ENCODE data around the gene CST7.

Gene CST7

DNA sequence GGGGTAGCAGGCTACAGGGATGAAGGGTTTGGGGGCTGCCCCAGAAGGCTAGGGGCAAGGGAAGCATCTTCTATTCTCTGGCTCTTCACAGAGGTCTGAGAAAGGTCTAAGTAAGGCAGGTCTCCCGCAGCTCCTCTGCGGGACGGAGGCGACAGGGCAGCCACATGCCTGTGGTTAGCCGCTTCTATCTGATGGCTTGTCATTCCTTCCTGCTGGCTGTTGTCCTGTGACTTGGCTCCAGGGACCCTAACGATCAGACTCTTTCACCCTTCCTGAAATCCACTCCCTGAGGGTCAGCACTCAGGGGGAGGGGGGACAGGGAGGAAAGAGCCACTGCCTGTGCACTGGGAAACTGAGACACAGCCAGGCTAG, 673 bp downstream of the CST7 start:
- Histone ChIP-seq H3K27me3 (ENCODE audit: insufficient read depth, low read depth) (no peaks in the 10 kb centered on the region), H3K9ac (no peak overlapping the region), H3K4me3 (IDR thresholded peaks at IDR 0.05; ENCODE audit: insufficient read depth, low read depth, low read length) (no peak overlapping the region), H3K27ac (no peak overlapping the region), H3K4me2 (no peak overlapping the region), H4K20me1 (ENCODE audit: insufficient read depth) (no peaks in the 10 kb centered on the region), H3K4me1 (ENCODE audit: low read depth, poor library complexity, severe bottlenecking) (no peaks in the 10 kb centered on the region), H2AFZ (ENCODE audit: low read depth) (no peak overlapping the region), H3K79me2 (ENCODE audit: insufficient read depth, low read depth) (no peaks in the 10 kb centered on the region), H3K36me3 (ENCODE audit: insufficient read depth) (no peaks in the 10 kb centered on the region)
- TF ChIP-seq, protein P1, sequence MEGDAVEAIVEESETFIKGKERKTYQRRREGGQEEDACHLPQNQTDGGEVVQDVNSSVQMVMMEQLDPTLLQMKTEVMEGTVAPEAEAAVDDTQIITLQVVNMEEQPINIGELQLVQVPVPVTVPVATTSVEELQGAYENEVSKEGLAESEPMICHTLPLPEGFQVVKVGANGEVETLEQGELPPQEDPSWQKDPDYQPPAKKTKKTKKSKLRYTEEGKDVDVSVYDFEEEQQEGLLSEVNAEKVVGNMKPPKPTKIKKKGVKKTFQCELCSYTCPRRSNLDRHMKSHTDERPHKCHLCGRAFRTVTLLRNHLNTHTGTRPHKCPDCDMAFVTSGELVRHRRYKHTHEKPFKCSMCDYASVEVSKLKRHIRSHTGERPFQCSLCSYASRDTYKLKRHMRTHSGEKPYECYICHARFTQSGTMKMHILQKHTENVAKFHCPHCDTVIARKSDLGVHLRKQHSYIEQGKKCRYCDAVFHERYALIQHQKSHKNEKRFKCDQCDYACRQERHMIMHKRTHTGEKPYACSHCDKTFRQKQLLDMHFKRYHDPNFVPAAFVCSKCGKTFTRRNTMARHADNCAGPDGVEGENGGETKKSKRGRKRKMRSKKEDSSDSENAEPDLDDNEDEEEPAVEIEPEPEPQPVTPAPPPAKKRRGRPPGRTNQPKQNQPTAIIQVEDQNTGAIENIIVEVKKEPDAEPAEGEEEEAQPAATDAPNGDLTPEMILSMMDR (conservative IDR thresholded peaks at IDR 0.05; ENCODE audit: low read depth, low read length): no peak

DNA sequence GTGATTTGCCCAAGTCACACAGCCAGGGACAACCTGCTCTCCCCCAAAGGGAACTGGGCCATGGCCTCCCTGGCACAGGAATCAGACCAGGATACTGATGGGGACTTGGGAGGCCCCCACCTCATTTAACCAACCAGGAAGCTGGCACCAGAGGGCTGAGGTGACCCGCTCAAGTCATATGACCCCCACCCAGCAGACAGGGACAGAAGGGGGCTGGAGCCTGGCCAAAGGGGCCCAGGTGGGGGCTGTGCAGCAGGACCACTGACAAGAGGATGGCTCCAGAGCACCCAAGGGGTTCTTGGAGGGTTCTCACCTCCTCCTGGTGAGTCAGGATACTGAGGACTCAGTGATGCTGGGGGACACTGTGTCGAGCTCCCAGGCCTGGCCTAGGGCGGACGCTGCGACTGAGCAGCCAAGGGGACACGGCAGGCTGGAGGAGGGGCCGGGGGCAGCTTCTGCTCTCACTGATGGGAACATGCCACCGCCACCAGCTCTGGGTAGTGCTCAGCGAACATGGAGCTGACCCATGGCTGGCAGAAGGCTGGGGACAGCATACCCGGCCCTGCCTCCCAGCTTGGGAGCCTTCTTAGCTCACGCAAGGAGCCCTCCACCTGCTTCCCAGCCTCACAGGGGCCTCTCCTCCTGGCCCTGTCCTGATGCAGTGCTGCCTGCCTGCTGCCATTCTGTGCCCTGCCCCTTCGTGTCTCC, 1.2 kb downstream of the CST7 start:
- Histone ChIP-seq H3K36me3 (ENCODE audit: insufficient read depth) (no peaks in the 10 kb centered on the region), H3K79me2 (ENCODE audit: insufficient read depth, low read depth) (no peaks in the 10 kb centered on the region)

DNA sequence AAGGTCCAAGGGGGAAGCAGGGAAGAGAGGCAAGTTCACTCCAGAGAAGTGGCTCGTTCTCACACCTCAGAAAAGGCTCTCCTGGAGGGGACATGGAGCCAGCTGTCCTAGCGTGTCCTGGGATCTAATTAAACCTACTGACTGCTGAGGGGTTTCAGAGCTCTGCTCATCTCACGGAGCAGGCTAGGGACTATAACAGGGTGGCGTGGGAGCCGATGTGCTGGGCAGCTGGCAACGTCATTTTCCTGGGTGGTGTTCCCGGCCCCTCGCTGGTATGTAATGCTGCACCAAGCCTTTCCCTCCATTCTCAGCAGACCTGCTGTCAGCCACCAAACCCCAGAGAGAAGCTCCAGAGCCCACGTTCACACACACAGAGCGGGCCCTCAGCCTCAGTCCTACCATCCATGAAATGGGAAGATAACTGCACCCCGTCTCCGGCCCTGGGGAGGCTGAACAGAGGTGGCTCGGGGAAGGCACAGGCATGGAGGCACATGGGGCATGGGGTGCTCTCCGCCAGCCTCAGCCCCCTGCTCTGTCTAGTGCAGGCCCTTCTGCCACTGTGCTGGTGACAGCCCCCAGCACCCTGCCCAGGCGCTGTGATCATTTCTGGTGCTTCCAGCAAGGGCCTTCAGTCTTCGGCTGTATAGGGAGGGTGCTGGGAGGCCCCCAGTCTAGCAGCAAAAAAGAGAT, 1.9 kb downstream of the CST7 start:
- no peaks in the 10 kb centered on the region for H4K20me1 ChIP-seq (ENCODE audit: insufficient read depth)
- H2AFZ ChIP-seq (ENCODE audit: low read depth): no peak overlapping the region
- H3K9ac ChIP-seq: no peak overlapping the region
- TF ChIP-seq, protein P1 (conservative IDR thresholded peaks at IDR 0.05; ENCODE audit: low read depth, low read length): no peak
- no peaks in the 10 kb centered on the region for H3K79me2 ChIP-seq (ENCODE audit: insufficient read depth, low read depth)
- no peaks in the 10 kb centered on the region for H3K36me3 ChIP-seq (ENCODE audit: insufficient read depth)
- no peak overlapping the region for H3K4me2 ChIP-seq
- H3K27ac ChIP-seq: no peak overlapping the region
- no peaks in the 10 kb centered on the region for H3K27me3 ChIP-seq (ENCODE audit: insufficient read depth, low read depth)
- H3K4me1 ChIP-seq (ENCODE audit: low read depth, poor library complexity, severe bottlenecking): no peaks in the 10 kb centered on the region
- H3K4me3 ChIP-seq (IDR thresholded peaks at IDR 0.05; ENCODE audit: insufficient read depth, low read depth, low read length): no peak overlapping the region

More for the DNA sequence above, 1.2 kb downstream of the CST7 start:
- TF ChIP-seq, protein P1 (conservative IDR thresholded peaks at IDR 0.05; ENCODE audit: low read depth, low read length): no peak
- Histone ChIP-seq H3K4me2 (no peak overlapping the region), H3K4me1 (ENCODE audit: low read depth, poor library complexity, severe bottlenecking) (no peaks in the 10 kb centered on the region), H3K4me3 (IDR thresholded peaks at IDR 0.05; ENCODE audit: insufficient read depth, low read depth, low read length) (no peak overlapping the region), H2AFZ (ENCODE audit: low read depth) (no peak overlapping the region), H3K27me3 (ENCODE audit: insufficient read depth, low read depth) (no peaks in the 10 kb centered on the region), H3K9ac (no peak overlapping the region), H3K27ac (no peak overlapping the region), H4K20me1 (ENCODE audit: insufficient read depth) (no peaks in the 10 kb centered on the region)

DNA sequence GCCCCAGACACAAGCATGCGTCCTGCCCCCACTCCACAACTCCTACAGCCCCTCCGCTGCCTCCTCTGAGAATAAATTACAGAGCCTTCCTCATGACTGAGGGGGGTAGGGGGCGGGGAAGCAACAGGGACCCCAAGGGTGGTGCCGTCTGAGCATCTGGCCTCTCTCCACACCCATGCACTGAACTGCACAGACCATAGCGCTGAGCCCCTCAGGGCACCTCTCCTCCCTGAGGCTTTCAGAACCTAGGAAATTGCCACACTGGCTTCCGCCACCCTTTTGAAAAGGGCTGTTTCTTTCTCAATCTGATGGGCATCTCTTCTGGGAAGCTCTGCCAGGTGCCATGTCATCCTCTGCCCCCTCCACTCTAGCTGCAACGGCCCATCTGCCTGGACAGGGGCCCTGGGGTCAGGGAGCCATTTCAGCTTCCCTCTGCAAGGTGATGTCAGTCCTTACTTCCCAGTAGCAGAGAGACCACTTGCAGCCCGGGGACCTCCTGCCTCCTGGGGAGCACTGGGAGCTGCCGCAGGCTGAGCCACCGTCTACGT, 2.5 kb downstream of the CST7 start:
- Histone ChIP-seq H3K27ac (no peak overlapping the region), H3K4me2 (no peak overlapping the region), H3K4me1 (ENCODE audit: low read depth, poor library complexity, severe bottlenecking) (no peaks in the 10 kb centered on the region), H3K79me2 (ENCODE audit: insufficient read depth, low read depth) (no peaks in the 10 kb centered on the region), H3K36me3 (ENCODE audit: insufficient read depth) (no peaks in the 10 kb centered on the region), H3K9ac (no peak overlapping the region), H2AFZ (ENCODE audit: low read depth) (no peak overlapping the region), H3K27me3 (ENCODE audit: insufficient read depth, low read depth) (no peaks in the 10 kb centered on the region), H4K20me1 (ENCODE audit: insufficient read depth) (no peaks in the 10 kb centered on the region), H3K4me3 (IDR thresholded peaks at IDR 0.05; ENCODE audit: insufficient read depth, low read depth, low read length) (no peak overlapping the region)
- TF ChIP-seq, protein P1 (conservative IDR thresholded peaks at IDR 0.05; ENCODE audit: low read depth, low read length): no peak
